Measurements from ENCODE around the gene CERS6.

CERS6 gene

DNA sequence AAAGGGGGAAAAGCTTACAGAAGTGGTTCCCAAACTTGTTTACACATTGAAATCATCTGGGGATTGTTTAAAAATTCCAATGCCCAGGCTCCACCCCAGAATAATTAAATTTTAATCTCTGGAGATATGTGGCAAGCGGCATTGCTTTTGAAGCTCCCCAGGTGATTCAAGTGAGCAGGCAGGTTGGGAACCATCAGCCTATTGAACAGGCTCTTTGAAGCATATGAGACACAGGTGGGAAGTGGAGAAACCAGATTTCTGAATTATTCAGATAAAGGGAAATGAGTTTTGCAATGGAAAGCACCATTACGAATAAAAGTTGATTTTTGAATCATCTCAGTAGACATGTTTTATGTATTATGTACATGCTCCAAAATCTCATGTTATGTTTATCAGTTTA lies 288.8 kb downstream of the CERS6 start:
- CTCF ChIA-PET, result interaction anchor here (0.7 kb wide), 1 partner anchor 1626 kb away, joined by 4 read pairs; no protein-coding TSS in a partner anchor
- TF ChIP-seq ZNF785 (tag by site-specific recombination; IDR thresholded peaks at IDR 0.05) (no peak), ZNF184 (tag by site-specific recombination; IDR thresholded peaks at IDR 0.05) (no peak), ZNF747 (tag by site-specific recombination; IDR thresholded peaks at IDR 0.05) (no peak), YY2 (tag by site-specific recombination; IDR thresholded peaks at IDR 0.05) (no peak), IKZF3 (tag by site-specific recombination; IDR thresholded peaks at IDR 0.05) (no peak), ZNF768 (tag by site-specific recombination; IDR thresholded peaks at IDR 0.05) (no peak), ZNF776 (tag by site-specific recombination; IDR thresholded peaks at IDR 0.05; ENCODE audit: borderline replicate concordance) (no peak), ZNF404 (tag by site-specific recombination; IDR thresholded peaks at IDR 0.05) (no peak), ZNF292 (tag by site-specific recombination; IDR thresholded peaks at IDR 0.05; ENCODE audit: borderline replicate concordance, low read depth) (no peak), ZNF416 (tag by site-specific recombination; IDR thresholded peaks at IDR 0.05) (no peak), ZSCAN23 (tag by site-specific recombination; IDR thresholded peaks at IDR 0.05) (no peak), ZNF311 (tag by site-specific recombination; IDR thresholded peaks at IDR 0.05; ENCODE audit: borderline replicate concordance) (no peak)
- TF ChIP-seq, protein P1, sequence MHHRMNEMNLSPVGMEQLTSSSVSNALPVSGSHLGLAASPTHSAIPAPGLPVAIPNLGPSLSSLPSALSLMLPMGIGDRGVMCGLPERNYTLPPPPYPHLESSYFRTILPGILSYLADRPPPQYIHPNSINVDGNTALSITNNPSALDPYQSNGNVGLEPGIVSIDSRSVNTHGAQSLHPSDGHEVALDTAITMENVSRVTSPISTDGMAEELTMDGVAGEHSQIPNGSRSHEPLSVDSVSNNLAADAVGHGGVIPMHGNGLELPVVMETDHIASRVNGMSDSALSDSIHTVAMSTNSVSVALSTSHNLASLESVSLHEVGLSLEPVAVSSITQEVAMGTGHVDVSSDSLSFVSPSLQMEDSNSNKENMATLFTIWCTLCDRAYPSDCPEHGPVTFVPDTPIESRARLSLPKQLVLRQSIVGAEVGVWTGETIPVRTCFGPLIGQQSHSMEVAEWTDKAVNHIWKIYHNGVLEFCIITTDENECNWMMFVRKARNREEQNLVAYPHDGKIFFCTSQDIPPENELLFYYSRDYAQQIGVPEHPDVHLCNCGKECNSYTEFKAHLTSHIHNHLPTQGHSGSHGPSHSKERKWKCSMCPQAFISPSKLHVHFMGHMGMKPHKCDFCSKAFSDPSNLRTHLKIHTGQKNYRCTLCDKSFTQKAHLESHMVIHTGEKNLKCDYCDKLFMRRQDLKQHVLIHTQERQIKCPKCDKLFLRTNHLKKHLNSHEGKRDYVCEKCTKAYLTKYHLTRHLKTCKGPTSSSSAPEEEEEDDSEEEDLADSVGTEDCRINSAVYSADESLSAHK (tag by site-specific recombination; IDR thresholded peaks at IDR 0.05), result no peak
- TF ChIP-seq, protein P2, sequence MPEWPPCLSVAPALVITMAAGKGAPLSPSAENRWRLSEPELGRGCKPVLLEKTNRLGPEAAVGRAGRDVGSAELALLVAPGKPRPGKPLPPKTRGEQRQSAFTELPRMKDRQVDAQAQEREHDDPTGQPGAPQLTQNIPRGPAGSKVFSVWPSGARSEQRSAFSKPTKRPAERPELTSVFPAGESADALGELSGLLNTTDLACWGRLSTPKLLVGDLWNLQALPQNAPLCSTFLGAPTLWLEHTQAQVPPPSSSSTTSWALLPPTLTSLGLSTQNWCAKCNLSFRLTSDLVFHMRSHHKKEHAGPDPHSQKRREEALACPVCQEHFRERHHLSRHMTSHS (tag by site-specific recombination; IDR thresholded peaks at IDR 0.05), result no peak
- TF ChIP-seq, protein P3, sequence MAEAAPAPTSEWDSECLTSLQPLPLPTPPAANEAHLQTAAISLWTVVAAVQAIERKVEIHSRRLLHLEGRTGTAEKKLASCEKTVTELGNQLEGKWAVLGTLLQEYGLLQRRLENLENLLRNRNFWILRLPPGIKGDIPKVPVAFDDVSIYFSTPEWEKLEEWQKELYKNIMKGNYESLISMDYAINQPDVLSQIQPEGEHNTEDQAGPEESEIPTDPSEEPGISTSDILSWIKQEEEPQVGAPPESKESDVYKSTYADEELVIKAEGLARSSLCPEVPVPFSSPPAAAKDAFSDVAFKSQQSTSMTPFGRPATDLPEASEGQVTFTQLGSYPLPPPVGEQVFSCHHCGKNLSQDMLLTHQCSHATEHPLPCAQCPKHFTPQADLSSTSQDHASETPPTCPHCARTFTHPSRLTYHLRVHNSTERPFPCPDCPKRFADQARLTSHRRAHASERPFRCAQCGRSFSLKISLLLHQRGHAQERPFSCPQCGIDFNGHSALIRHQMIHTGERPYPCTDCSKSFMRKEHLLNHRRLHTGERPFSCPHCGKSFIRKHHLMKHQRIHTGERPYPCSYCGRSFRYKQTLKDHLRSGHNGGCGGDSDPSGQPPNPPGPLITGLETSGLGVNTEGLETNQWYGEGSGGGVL (tag by site-specific recombination; IDR thresholded peaks at IDR 0.05), result no peak
- TF ChIP-seq, protein P4, sequence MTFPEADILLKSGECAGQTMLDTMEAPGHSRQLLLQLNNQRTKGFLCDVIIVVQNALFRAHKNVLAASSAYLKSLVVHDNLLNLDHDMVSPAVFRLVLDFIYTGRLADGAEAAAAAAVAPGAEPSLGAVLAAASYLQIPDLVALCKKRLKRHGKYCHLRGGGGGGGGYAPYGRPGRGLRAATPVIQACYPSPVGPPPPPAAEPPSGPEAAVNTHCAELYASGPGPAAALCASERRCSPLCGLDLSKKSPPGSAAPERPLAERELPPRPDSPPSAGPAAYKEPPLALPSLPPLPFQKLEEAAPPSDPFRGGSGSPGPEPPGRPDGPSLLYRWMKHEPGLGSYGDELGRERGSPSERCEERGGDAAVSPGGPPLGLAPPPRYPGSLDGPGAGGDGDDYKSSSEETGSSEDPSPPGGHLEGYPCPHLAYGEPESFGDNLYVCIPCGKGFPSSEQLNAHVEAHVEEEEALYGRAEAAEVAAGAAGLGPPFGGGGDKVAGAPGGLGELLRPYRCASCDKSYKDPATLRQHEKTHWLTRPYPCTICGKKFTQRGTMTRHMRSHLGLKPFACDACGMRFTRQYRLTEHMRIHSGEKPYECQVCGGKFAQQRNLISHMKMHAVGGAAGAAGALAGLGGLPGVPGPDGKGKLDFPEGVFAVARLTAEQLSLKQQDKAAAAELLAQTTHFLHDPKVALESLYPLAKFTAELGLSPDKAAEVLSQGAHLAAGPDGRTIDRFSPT (tag by site-specific recombination; IDR thresholded peaks at IDR 0.05), result no peak
- Histone ChIP-seq H3K9me3 (ENCODE audit: control insufficient read depth, insufficient read depth, low read depth, low read length) (no peaks in the 10 kb centered on the region), H3K36me3 (ENCODE audit: control insufficient read depth in 2 of 2, insufficient read depth in 1 of 2, low read length in 2 of 2) (no peaks in the 10 kb centered on the region), H3K27ac (ENCODE audit: extremely low read depth, low read depth, low read length) (no peak overlapping the region), H3K4me3 (ENCODE audit: low read depth, low read length) (no peak overlapping the region), H3K4me1 (ENCODE audit: control insufficient read depth, insufficient read depth, low read length) (no peaks in the 10 kb centered on the region)
- POLR2A ChIA-PET, result no interaction called here

DNA sequence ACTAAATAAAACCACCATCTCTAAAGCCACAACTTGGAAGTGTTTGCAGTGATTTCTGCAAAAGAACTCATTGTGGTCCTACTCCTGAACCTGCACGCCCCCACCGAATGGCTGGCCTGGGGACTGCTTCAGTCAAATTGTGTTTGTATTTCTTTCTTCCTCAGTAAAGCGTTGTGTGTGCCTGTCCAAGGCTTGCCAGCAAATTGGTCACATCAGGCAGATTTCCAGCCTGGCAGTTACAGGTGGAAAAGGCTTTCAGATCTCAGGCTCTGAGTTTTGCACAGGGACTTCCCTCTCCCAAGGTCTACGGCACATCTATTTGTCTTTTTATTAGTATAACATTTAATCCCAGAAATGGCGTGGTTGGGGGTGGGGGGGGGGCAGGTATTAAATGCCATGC lies 292.4 kb downstream of the CERS6 start:
- H3K27ac ChIP-seq (ENCODE audit: extremely low read depth, low read depth, low read length), result no peak overlapping the region
- CTCF ChIA-PET, result interaction anchor here (0.7 to 1.2 kb wide), 2 partner anchors 10 to 527 kb away, joined by 3 to 6 read pairs; no protein-coding TSS in a partner anchor
- H3K36me3 ChIP-seq (ENCODE audit: control insufficient read depth in 2 of 2, insufficient read depth in 1 of 2, low read length in 2 of 2), result no peaks in the 10 kb centered on the region
- no peaks in the 10 kb centered on the region for H3K9me3 ChIP-seq (ENCODE audit: control insufficient read depth, insufficient read depth, low read depth, low read length)
- no peak overlapping the region for H3K4me3 ChIP-seq (ENCODE audit: low read depth, low read length)
- H3K4me1 ChIP-seq (ENCODE audit: control insufficient read depth, insufficient read depth, low read length), result no peaks in the 10 kb centered on the region
- POLR2A ChIA-PET, result no interaction called here
- TF ChIP-seq ZNF350 (tag by site-specific recombination; IDR thresholded peaks at IDR 0.05), result no peak
- no peak for TF ChIP-seq YY1 (tag by site-specific recombination; IDR thresholded peaks at IDR 0.05)
- no peak for TF ChIP-seq ZNF416 (tag by site-specific recombination; IDR thresholded peaks at IDR 0.05)
- no peak for TF ChIP-seq ZNF274 (IDR thresholded peaks at IDR 0.05; ENCODE audit: low read length)
- no peak for TF ChIP-seq ZNF274 (tag by site-specific recombination; IDR thresholded peaks at IDR 0.05; ENCODE audit: borderline replicate concordance)
- TF ChIP-seq, protein P5, sequence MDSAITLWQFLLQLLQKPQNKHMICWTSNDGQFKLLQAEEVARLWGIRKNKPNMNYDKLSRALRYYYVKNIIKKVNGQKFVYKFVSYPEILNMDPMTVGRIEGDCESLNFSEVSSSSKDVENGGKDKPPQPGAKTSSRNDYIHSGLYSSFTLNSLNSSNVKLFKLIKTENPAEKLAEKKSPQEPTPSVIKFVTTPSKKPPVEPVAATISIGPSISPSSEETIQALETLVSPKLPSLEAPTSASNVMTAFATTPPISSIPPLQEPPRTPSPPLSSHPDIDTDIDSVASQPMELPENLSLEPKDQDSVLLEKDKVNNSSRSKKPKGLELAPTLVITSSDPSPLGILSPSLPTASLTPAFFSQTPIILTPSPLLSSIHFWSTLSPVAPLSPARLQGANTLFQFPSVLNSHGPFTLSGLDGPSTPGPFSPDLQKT (IDR thresholded peaks at IDR 0.05; ENCODE audit: borderline replicate concordance, low read depth, low read length), result no peak
- TF ChIP-seq, protein P6, sequence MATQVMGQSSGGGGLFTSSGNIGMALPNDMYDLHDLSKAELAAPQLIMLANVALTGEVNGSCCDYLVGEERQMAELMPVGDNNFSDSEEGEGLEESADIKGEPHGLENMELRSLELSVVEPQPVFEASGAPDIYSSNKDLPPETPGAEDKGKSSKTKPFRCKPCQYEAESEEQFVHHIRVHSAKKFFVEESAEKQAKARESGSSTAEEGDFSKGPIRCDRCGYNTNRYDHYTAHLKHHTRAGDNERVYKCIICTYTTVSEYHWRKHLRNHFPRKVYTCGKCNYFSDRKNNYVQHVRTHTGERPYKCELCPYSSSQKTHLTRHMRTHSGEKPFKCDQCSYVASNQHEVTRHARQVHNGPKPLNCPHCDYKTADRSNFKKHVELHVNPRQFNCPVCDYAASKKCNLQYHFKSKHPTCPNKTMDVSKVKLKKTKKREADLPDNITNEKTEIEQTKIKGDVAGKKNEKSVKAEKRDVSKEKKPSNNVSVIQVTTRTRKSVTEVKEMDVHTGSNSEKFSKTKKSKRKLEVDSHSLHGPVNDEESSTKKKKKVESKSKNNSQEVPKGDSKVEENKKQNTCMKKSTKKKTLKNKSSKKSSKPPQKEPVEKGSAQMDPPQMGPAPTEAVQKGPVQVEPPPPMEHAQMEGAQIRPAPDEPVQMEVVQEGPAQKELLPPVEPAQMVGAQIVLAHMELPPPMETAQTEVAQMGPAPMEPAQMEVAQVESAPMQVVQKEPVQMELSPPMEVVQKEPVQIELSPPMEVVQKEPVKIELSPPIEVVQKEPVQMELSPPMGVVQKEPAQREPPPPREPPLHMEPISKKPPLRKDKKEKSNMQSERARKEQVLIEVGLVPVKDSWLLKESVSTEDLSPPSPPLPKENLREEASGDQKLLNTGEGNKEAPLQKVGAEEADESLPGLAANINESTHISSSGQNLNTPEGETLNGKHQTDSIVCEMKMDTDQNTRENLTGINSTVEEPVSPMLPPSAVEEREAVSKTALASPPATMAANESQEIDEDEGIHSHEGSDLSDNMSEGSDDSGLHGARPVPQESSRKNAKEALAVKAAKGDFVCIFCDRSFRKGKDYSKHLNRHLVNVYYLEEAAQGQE (tag by site-specific recombination; IDR thresholded peaks at IDR 0.05), result no peak
